Skeletal muscle satellite cell (primary cell): Measurements from ENCODE around the gene DFFA.
"Not testable (repeated sequence)": the region's sequence is repeated elsewhere in the genome, so short reads cannot be mapped to it uniquely, and the experiment has no call there.

Source experiments
- H3K27me3 ChIP-seq: 2 replicates; pipeline ENCODE4 v1.7.0; 2013; ENCODE audit warnings: low read length; ENCODE audit not compliant: control insufficient read depth, insufficient read depth
- H3K36me3 ChIP-seq: 2 replicates; pipeline ENCODE4 v1.7.0; 2013; ENCODE audit warnings: mild to moderate bottlenecking, control low read depth, low read length; ENCODE audit not compliant: insufficient read depth
- H3K4me1 ChIP-seq: 2 replicates; pipeline ENCODE4 v1.7.0; 2013; ENCODE audit warnings: low read length; ENCODE audit not compliant: control insufficient read depth, insufficient read depth
- H3K4me2 ChIP-seq: 2 replicates; pipeline ENCODE4 v1.7.0; 2013; ENCODE audit warnings: mild to moderate bottlenecking, low read length
- H3K4me3 ChIP-seq: 2 replicates; pipeline ENCODE4 v1.7.0; 2013; ENCODE audit warnings: low read length
- H3K9ac ChIP-seq: 2 replicates; pipeline ENCODE4 v1.7.0; 2013; ENCODE audit warnings: mild to moderate bottlenecking, low read depth, low read length, moderate library complexity
- H3K9me3 ChIP-seq: replicated peaks from 2 replicates; pipeline ENCODE4 v1.7.0; 2013; ENCODE audit warnings: mild to moderate bottlenecking, control low read depth, low read length

DFFA gene

GRCh38 chr1:10434590-10434989 lies 37.7 kb downstream of the DFFA start:
- Histone ChIP-seq H3K9me3 (no peaks in the 10 kb centered on the region), H3K36me3 (no peaks in the 10 kb centered on the region), H3K4me3 (no peak overlapping the region), H3K4me2 (no peak overlapping the region), H3K4me1 (peaks cover 11% of the 10 kb centered on the region), H3K27me3 (no peaks in the 10 kb centered on the region), H3K9ac (no peak overlapping the region)

- Histone ChIP-seq H3K4me2 (no peak overlapping the region), H3K9ac (no peak overlapping the region), H3K27me3 (no peaks in the 10 kb centered on the region), H3K4me3 (no peak overlapping the region), H3K4me1 (peaks cover 12% of the 10 kb centered on the region), H3K9me3 (no peaks in the 10 kb centered on the region), H3K36me3 (no peaks in the 10 kb centered on the region)
These were observed 38.5 kb downstream of the DFFA start for GRCh38 chr1:10433790-10434189.

- Histone ChIP-seq H3K4me1 (peaks cover 12% of the 10 kb centered on the region), H3K4me2 (no peak overlapping the region), H3K9ac (no peak overlapping the region), H3K27me3 (no peaks in the 10 kb centered on the region), H3K9me3 (no peaks in the 10 kb centered on the region), H3K36me3 (no peaks in the 10 kb centered on the region), H3K4me3 (no peak overlapping the region)
These were observed 39.2 kb downstream of the DFFA start for GRCh38 chr1:10432910-10433700.

- Histone ChIP-seq H3K36me3 (no peaks in the 10 kb centered on the region), H3K27me3 (no peaks in the 10 kb centered on the region), H3K4me1 (peaks cover 12% of the 10 kb centered on the region), H3K4me2 (peak overlapping the region; percentile 93), H3K4me3 (peak overlapping the region; percentile 94), H3K9ac (peak overlapping the region; percentile 93), H3K9me3 (no peaks in the 10 kb centered on the region)
These were observed 41.1 kb downstream of the DFFA start for GRCh38 chr1:10431070-10431730.

- Histone ChIP-seq H3K4me2 (peak within 1 kb of the TSS; percentile 93), H3K9me3 (no peaks in the 10 kb centered on the region), H3K27me3 (no peaks in the 10 kb centered on the region), H3K4me1 (peaks cover 12% of the 10 kb centered on the region), H3K36me3 (no peaks in the 10 kb centered on the region), H3K4me3 (peak within 1 kb of the TSS; percentile 94), H3K9ac (peak within 1 kb of the TSS; percentile 93)
These were observed 41.9 kb downstream of the DFFA start, which contains the start of gene CENPS for GRCh38 chr1:10430216-10431069. Gene CENPS (plus strand): TSS chr1:10430433. CDS start chr1:10430518, 85 bp downstream.

DNA sequence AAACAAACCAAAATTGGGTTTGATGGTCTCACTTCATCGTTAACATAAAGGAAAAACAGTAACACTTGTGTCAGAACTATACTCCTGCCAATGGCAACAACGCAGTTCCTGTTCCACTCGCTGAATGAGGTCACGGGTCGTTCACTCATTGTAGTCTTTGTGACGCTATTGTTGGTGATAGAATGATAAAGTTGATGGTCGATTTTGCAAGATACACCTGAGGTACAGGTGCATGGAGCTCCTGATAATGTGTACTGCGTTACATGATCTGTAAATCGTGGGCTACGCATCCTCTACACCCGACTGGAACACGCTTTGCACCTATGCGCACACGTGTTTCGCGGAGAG lies 42.5 kb downstream of the DFFA start:
- peak overlapping the region; percentile 93 for H3K9ac ChIP-seq
- no peaks in the 10 kb centered on the region for H3K27me3 ChIP-seq

DNA sequence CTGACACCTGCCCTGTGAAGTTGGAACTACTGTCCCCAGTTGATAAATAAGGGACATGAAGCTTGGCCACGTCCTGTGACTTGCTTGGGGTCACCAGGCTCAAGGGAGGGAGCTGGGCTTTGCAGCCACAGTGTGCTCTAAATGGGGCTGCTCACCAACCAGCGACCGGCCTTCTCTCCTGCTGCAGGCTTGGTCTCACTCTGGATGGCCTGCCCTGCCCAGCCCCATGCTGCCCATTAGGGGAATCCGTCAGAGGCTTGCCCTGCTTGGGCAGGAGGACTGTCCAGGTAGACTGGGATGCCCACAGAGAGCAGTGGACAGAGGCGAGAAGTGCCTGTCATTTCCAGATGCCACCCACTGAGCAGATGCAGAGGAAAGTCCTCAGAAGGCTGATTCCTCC lies 43.3 kb downstream of the DFFA start:
- Histone ChIP-seq H3K9me3 (no peaks in the 10 kb centered on the region), H3K27me3 (no peaks in the 10 kb centered on the region), H3K4me3 (no peak overlapping the region), H3K9ac (no peak overlapping the region), H3K4me1 (peaks cover 12% of the 10 kb centered on the region), H3K4me2 (no peak overlapping the region), H3K36me3 (no peaks in the 10 kb centered on the region)

More for the DNA sequence above, 42.5 kb downstream of the DFFA start:
- Histone ChIP-seq H3K4me1 (peaks cover 12% of the 10 kb centered on the region), H3K4me3 (peak overlapping the region; percentile 94), H3K9me3 (no peaks in the 10 kb centered on the region), H3K4me2 (peak overlapping the region; percentile 93), H3K36me3 (no peaks in the 10 kb centered on the region)

- H3K36me3 ChIP-seq, H3K27me3 ChIP-seq, H3K9me3 ChIP-seq, H3K9ac ChIP-seq, H3K4me2 ChIP-seq, H3K4me3 ChIP-seq: not testable (repeated sequence)
- peaks cover 15% of the 10 kb centered on the region for H3K4me1 ChIP-seq
These were observed 45.8 kb downstream of the DFFA start for GRCh38 chr1:10426535-10426848.

GRCh38 chr1:10425826-10426534 lies 46.3 kb downstream of the DFFA start:
- H3K27me3 ChIP-seq, H3K4me2 ChIP-seq, H3K9ac ChIP-seq, H3K4me3 ChIP-seq, H3K9me3 ChIP-seq, H3K4me1 ChIP-seq: not testable (repeated sequence)
- H3K36me3 ChIP-seq, result peaks cover 10% of the 10 kb centered on the region

GRCh38 chr1:10424651-10425050 lies 47.7 kb downstream of the DFFA start:
- Histone ChIP-seq H3K9me3 (no peaks in the 10 kb centered on the region), H3K36me3 (peaks cover 21% of the 10 kb centered on the region), H3K4me3 (no peak overlapping the region), H3K9ac (no peak overlapping the region), H3K27me3 (no peaks in the 10 kb centered on the region), H3K4me1 (peaks cover 5% of the 10 kb centered on the region), H3K4me2 (no peak overlapping the region)

GRCh38 chr1:10424034-10424433 lies 48.3 kb downstream of the DFFA start:
- H3K4me3 ChIP-seq, result no peak overlapping the region
- peaks cover 27% of the 10 kb centered on the region for H3K36me3 ChIP-seq
- H3K9me3 ChIP-seq, result no peaks in the 10 kb centered on the region
- H3K9ac ChIP-seq, result no peak overlapping the region
- no peaks in the 10 kb centered on the region for H3K27me3 ChIP-seq
- H3K4me2 ChIP-seq, result no peak overlapping the region
- H3K4me1 ChIP-seq, result peaks cover 4% of the 10 kb centered on the region
